HG02840 (cell line): ENCODE results near the gene RGSL1.

Source experiments
- ATAC-seq: cut with Tn5 transposase; IDR thresholded peaks from one replicate; pipeline ENCODE4 v1.9.1; 2021; ENCODE audit warnings: mild to moderate bottlenecking, moderate library complexity, moderate number of reproducible peaks; ENCODE audit not compliant: unreplicated experiment, low FRiP score

Gene RGSL1

GRCh38 chr1:182450087-182450486 lies at the start of gene RGSL1:
Gene RGSL1, plus strand, starts transcription at chr1:182450146. Its CDS starts 20 bp downstream, at chr1:182450166.
- ATAC-seq, result no peak

DNA sequence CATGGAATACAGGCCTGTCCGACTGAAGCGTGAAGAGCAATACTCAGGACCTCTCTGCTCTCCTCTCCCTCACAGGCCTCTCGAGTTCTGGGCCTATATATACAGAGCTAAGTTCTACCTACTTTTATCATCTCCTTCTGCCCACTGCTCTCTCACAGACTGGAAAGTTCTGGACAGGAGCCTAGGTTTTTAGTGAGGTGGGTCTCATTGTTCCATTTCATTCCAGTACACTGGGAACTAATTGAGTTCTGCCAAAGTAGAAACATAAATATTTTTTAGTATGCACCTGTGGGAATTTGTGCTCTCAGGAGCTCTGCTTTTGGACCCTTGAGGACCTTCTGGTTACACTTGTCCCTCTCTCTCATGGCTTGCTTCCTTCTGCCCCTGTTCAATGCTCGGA lies 49.4 kb upstream of the RGSL1 start, which contains the start of gene TEDDM1:
TSS of gene TEDDM1 (minus strand) at position 101 of the 400 bp plus-strand sequence. CDS start 182 bp downstream, outside the sequence.
- ATAC-seq, result no peak

- no peak for ATAC-seq
Measured at GRCh38 chr1:182404781-182405180, 45.2 kb upstream of the RGSL1 start.

- no peak for ATAC-seq
Measured at GRCh38 chr1:182405578-182405977, 44.4 kb upstream of the RGSL1 start.

- ATAC-seq, result no peak
Measured at GRCh38 chr1:182406012-182406411, 43.9 kb upstream of the RGSL1 start.

- ATAC-seq, result no peak
Measured at GRCh38 chr1:182407724-182408123, 42.2 kb upstream of the RGSL1 start.

DNA sequence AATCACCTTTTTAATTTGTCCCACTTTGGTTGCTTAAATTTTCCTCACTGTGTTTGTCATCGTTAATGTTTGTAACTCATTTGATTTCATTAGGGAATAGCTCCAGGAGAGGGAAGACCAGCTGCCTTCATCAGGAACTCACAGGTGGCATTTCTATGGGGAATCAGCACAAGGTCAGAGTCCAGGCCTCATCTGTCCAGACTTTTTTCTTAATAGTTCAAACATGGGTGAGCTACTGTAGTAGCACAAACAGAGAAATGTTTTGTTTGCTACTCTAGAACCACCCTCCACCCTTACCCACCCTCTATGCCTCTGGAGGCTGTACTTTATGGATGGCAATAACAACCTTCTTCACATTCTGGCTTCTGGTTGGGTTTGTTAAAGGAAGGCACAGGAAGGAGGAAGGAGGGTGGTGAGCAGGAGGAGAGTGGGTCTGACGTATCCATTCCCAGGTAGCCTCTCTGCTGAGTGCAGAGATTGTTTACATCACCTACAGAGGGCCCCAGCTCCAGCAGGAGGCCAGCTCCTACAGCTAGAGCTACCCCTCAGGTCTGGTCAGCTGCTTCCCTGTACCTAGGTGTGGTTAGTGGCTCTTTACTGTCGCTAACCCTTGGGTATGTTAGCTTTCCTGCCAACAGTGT lies 41.4 kb upstream of the RGSL1 start:
- ATAC-seq, result no peak

- ATAC-seq, result no peak
Measured at GRCh38 chr1:182410138-182410537, 39.8 kb upstream of the RGSL1 start.

GRCh38 chr1:182410620-182411273 lies 39.2 kb upstream of the RGSL1 start:
- ATAC-seq, result no peak

- no peak for ATAC-seq
Measured at GRCh38 chr1:182413486-182413885, 36.5 kb upstream of the RGSL1 start.

DNA sequence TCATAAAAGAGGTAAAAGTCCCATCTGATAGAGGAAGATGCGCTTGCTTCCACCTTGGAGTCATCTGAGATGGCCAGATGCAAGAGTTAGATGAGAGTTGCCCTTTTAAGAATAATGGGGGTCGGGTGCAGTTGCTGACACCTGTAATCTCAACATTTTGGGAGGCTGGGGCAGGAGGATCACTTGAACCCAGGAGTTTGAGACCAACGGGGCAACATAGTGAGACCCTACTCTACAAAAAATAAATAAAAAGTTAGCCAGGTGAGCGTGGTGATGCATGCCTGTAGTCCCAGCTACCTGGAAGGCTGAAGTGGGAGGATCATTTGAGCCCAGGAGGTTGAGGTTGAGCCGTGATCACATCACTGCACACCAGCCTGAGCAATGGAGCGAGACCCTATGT lies 36.0 kb upstream of the RGSL1 start:
- no peak for ATAC-seq

GRCh38 chr1:182415789-182416188 lies 34.2 kb upstream of the RGSL1 start:
- no peak for ATAC-seq

GRCh38 chr1:182426442-182427430 lies 23.2 kb upstream of the RGSL1 start:
- peak; percentile 59 for ATAC-seq

DNA sequence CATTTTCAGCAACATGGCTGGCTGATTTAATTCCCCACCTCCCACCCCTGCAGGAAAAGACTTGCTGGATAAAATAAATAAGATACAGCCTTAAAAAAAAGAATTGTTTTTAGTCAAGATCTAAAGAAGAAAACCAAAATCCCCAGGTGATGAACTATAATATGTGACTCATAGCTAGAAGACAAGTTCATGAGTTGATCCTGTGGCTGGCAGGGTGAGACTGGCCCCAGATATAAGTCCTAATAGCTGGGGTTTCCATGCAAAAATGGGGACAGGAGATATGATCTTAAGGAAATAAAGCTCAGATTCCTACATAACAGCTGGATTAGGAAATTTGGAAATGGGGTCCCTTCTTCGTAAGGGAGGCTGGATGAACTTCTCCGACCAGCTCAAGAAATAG lies 21.9 kb upstream of the RGSL1 start:
- ATAC-seq, result no peak

- ATAC-seq, result no peak
Measured at GRCh38 chr1:182430263-182431068, 19.5 kb upstream of the RGSL1 start.

DNA sequence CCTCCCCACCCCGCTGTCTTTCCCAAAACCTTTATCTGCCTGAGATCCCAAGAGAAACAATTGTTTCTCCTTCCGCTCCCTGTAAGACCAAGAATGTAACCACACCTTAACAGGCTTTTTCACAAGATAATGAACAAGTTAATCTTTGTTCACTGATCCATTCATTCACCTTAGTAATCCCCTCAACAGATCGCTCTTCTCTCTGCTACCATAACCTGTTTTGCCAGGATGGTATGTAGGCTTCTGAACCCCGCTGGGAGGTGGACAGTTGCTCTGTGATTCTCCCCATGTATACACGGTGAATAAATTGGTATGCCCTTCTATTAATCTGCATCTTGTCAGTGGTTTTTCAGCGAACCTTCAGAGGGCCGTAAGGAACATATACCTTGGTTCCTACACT lies 18.7 kb upstream of the RGSL1 start:
- no peak for ATAC-seq

- ATAC-seq, result no peak
Measured at GRCh38 chr1:182433580-182433979, 16.4 kb upstream of the RGSL1 start.

GRCh38 chr1:182438326-182438725 lies 11.6 kb upstream of the RGSL1 start:
- no peak for ATAC-seq

GRCh38 chr1:182441719-182442118 lies 8.2 kb upstream of the RGSL1 start:
- ATAC-seq, result no peak

- no peak for ATAC-seq
Measured at GRCh38 chr1:182442333-182442732, 7.6 kb upstream of the RGSL1 start.
